Dendritic cell treated with granulocyte-macrophage colony-stimulating factor and Interleukin-4, amounts not matched to agents 40 ng/mL and 50 ng/mL, for 4 days (primary cell): Measurements from ENCODE around the gene CALML3.
A peak's percentile ranks its signal among the peaks of the same experiment; 100 is the strongest.

Experiments used
- H3K27ac Mint-ChIP-seq: one replicate; pipeline ENCODE4 v1.8.0; 2022; ENCODE audit warnings: mild to moderate bottlenecking, mixed read lengths
- H3K27me3 Mint-ChIP-seq: one replicate; pipeline ENCODE4 v1.8.0; 2022; ENCODE audit warnings: mild to moderate bottlenecking, mixed read lengths
- H3K36me3 Mint-ChIP-seq: one replicate; pipeline ENCODE4 v1.8.0; 2022; ENCODE audit warnings: low read depth, mixed read lengths
- H3K4me1 Mint-ChIP-seq: one replicate; pipeline ENCODE4 v1.8.0; 2022; ENCODE audit warnings: low read depth, mixed read lengths
- H3K4me3 Mint-ChIP-seq: one replicate; pipeline ENCODE4 v1.8.0; 2022; ENCODE audit warnings: mild to moderate bottlenecking, moderate library complexity, mixed read lengths
- H3K9me3 Mint-ChIP-seq: one replicate; pipeline ENCODE4 v1.8.0; 2022; ENCODE audit warnings: mixed read lengths
- intact Hi-C: fragments of 100-400 bp; cut with micrococcal nuclease; formaldehyde crosslinking; loops from one replicate; pipeline ENCODE4 v1.15.0; 2022

Gene CALML3

GRCh38 chr10:5544216-5544805, 19.6 kb downstream of the CALML3 start:
- Mint-ChIP-seq H3K27me3 (no peaks in the 10 kb centered on the region), H3K36me3 (no peaks in the 10 kb centered on the region), H3K27ac (peak overlapping the region; percentile 45), H3K9me3 (peaks cover 17% of the 10 kb centered on the region), H3K4me1 (peaks cover 18% of the 10 kb centered on the region), H3K4me3 (no peak overlapping the region)
- intact Hi-C loops, result no loop called here

GRCh38 chr10:5545011-5545410, 20.2 kb downstream of the CALML3 start:
- intact Hi-C loops, result no loop called here
- no peaks in the 10 kb centered on the region for H3K36me3 Mint-ChIP-seq
- H3K9me3 Mint-ChIP-seq, result peaks cover 17% of the 10 kb centered on the region
- H3K4me3 Mint-ChIP-seq, result no peak overlapping the region
- peak overlapping the region; percentile 45 for H3K27ac Mint-ChIP-seq
- H3K4me1 Mint-ChIP-seq, result peaks cover 15% of the 10 kb centered on the region
- no peaks in the 10 kb centered on the region for H3K27me3 Mint-ChIP-seq

GRCh38 chr10:5545426-5545777, 20.6 kb downstream of the CALML3 start:
- Mint-ChIP-seq H3K9me3 (peaks cover 16% of the 10 kb centered on the region), H3K27me3 (no peaks in the 10 kb centered on the region), H3K27ac (peak overlapping the region; percentile 39), H3K4me1 (peaks cover 19% of the 10 kb centered on the region), H3K4me3 (no peak overlapping the region), H3K36me3 (no peaks in the 10 kb centered on the region)
- intact Hi-C loops, result no loop called here

- Mint-ChIP-seq H3K27me3 (no peaks in the 10 kb centered on the region), H3K36me3 (no peaks in the 10 kb centered on the region), H3K4me1 (peaks cover 25% of the 10 kb centered on the region), H3K4me3 (no peak overlapping the region), H3K9me3 (peaks cover 9% of the 10 kb centered on the region), H3K27ac (peak overlapping the region; percentile 39)
- intact Hi-C loops, result no loop called here
Measured at GRCh38 chr10:5545778-5546710, 21.3 kb downstream of the CALML3 start.

GRCh38 chr10:5546891-5547680, 22.3 kb downstream of the CALML3 start:
- no peak overlapping the region for H3K4me3 Mint-ChIP-seq
- no peaks in the 10 kb centered on the region for H3K27me3 Mint-ChIP-seq
- H3K36me3 Mint-ChIP-seq, result no peaks in the 10 kb centered on the region
- intact Hi-C loops, result no loop called here
- H3K9me3 Mint-ChIP-seq, result peaks cover 3% of the 10 kb centered on the region
- peaks cover 35% of the 10 kb centered on the region for H3K4me1 Mint-ChIP-seq
- H3K27ac Mint-ChIP-seq, result no peak overlapping the region

GRCh38 chr10:5547681-5547930, 22.8 kb downstream of the CALML3 start:
- no peaks in the 10 kb centered on the region for H3K9me3 Mint-ChIP-seq
- H3K4me3 Mint-ChIP-seq, result no peak overlapping the region
- H3K27me3 Mint-ChIP-seq, result peaks cover 1% of the 10 kb centered on the region
- peaks cover 41% of the 10 kb centered on the region for H3K4me1 Mint-ChIP-seq
- intact Hi-C loops, result no loop called here
- H3K36me3 Mint-ChIP-seq, result no peaks in the 10 kb centered on the region
- no peak overlapping the region for H3K27ac Mint-ChIP-seq

- Mint-ChIP-seq H3K9me3 (no peaks in the 10 kb centered on the region), H3K27me3 (peaks cover 1% of the 10 kb centered on the region), H3K27ac (no peak overlapping the region), H3K36me3 (no peaks in the 10 kb centered on the region), H3K4me1 (peaks cover 46% of the 10 kb centered on the region), H3K4me3 (no peak overlapping the region)
- intact Hi-C loops, result no loop called here
Measured at GRCh38 chr10:5547931-5548660, 23.3 kb downstream of the CALML3 start.

- no peak overlapping the region for H3K27ac Mint-ChIP-seq
- intact Hi-C loops, result loop anchor here (10.0 kb wide), 1 partner anchor 55 kb away; no protein-coding TSS in a partner anchor
- H3K27me3 Mint-ChIP-seq, result peaks cover 2% of the 10 kb centered on the region
- no peaks in the 10 kb centered on the region for H3K9me3 Mint-ChIP-seq
- H3K4me1 Mint-ChIP-seq, result peaks cover 53% of the 10 kb centered on the region
- no peak overlapping the region for H3K4me3 Mint-ChIP-seq
- no peaks in the 10 kb centered on the region for H3K36me3 Mint-ChIP-seq
Measured at GRCh38 chr10:5549462-5550249, 24.9 kb downstream of the CALML3 start.

- H3K4me3 Mint-ChIP-seq, result no peak overlapping the region
- peaks cover 51% of the 10 kb centered on the region for H3K4me1 Mint-ChIP-seq
- no peaks in the 10 kb centered on the region for H3K36me3 Mint-ChIP-seq
- intact Hi-C loops, result loop anchor here (10.0 kb wide), 1 partner anchor 55 kb away; no protein-coding TSS in a partner anchor
- H3K27ac Mint-ChIP-seq, result no peak overlapping the region
- H3K27me3 Mint-ChIP-seq, result peaks cover 4% of the 10 kb centered on the region
- H3K9me3 Mint-ChIP-seq, result no peaks in the 10 kb centered on the region
Measured at GRCh38 chr10:5550250-5550545, 25.4 kb downstream of the CALML3 start.

GRCh38 chr10:5550621-5551530, 26.1 kb downstream of the CALML3 start:
- peak overlapping the region; percentile 41 for H3K27ac Mint-ChIP-seq
- no peaks in the 10 kb centered on the region for H3K9me3 Mint-ChIP-seq
- intact Hi-C loops, result loop anchor here (10.0 kb wide), 1 partner anchor 54 kb away; no protein-coding TSS in a partner anchor
- no peaks in the 10 kb centered on the region for H3K36me3 Mint-ChIP-seq
- H3K4me1 Mint-ChIP-seq, result peaks cover 51% of the 10 kb centered on the region
- peaks cover 4% of the 10 kb centered on the region for H3K27me3 Mint-ChIP-seq
- H3K4me3 Mint-ChIP-seq, result no peak overlapping the region

- no peaks in the 10 kb centered on the region for H3K36me3 Mint-ChIP-seq
- no peaks in the 10 kb centered on the region for H3K9me3 Mint-ChIP-seq
- H3K4me1 Mint-ChIP-seq, result peaks cover 51% of the 10 kb centered on the region
- peak overlapping the region; percentile 41 for H3K27ac Mint-ChIP-seq
- peak overlapping the region; percentile 33 for H3K4me3 Mint-ChIP-seq
- peaks cover 4% of the 10 kb centered on the region for H3K27me3 Mint-ChIP-seq
- intact Hi-C loops, result loop anchor here (10.0 kb wide), 1 partner anchor 53 kb away; no protein-coding TSS in a partner anchor
Measured at GRCh38 chr10:5551531-5552375, 27.0 kb downstream of the CALML3 start.
